CD14-positive monocyte (primary cell): Measurements from ENCODE around the gene PPP1R13L. TPM values are rescaled to one million over a fixed set of nuclear protein-coding genes. Genes with fewer than 3 reads are reported as not detected.

Source experiments
- DNase-seq, 3 donors: peaks; one replicate each; pipeline ENCODE4 v3.0.0-alpha.2; 2011 to 2022
- H2AFZ ChIP-seq: 2 replicates; pipeline ENCODE4 v1.6.0; 2012; ENCODE audit warnings: mild to moderate bottlenecking, low read depth, low read length, inconsistent platforms; ENCODE audit not compliant: insufficient read depth, poor library complexity, severe bottlenecking
- H3K27ac ChIP-seq, 2 donors: 1 replicate in 1 of 2; 2 replicates in 1 of 2; pipeline ENCODE4 v1.5.1; 2012 to 2013; ENCODE audit warnings: low read length in 2 of 2, control low read depth in 1 of 2, inconsistent platforms in 1 of 2, low read depth in 1 of 2, mild to moderate bottlenecking in 1 of 2
- H3K27me3 ChIP-seq, 2 donors: one replicate each; pipeline versions ENCODE4 v1.6.0 to v1.6.1; 2011 to 2013; ENCODE audit warnings: low read length in 2 of 2; ENCODE audit not compliant: control insufficient read depth in 2 of 2, insufficient read depth in 2 of 2
- H3K36me3 ChIP-seq, 2 donors: replicated peaks in 1 of 2; 1 replicate in 1 of 2; 2 replicates in 1 of 2; pipeline versions ENCODE4 v1.5.1 to v1.6.1; 2012 to 2013; ENCODE audit warnings: low read length in 2 of 2, control low read depth in 1 of 2, inconsistent platforms in 1 of 2, mild to moderate bottlenecking in 1 of 2; ENCODE audit not compliant: insufficient read depth in 2 of 2, control insufficient read depth in 1 of 2
- H3K4me1 ChIP-seq, 2 donors: 1 replicate in 1 of 2; 2 replicates in 1 of 2; pipeline versions ENCODE4 v1.5.1 to v1.6.1; 2012 to 2013; ENCODE audit warnings: low read length in 2 of 2, control low read depth in 1 of 2, inconsistent platforms in 1 of 2, mild to moderate bottlenecking in 1 of 2, moderate library complexity in 1 of 2; ENCODE audit not compliant: insufficient read depth in 2 of 2, control insufficient read depth in 1 of 2
- H3K4me2 ChIP-seq: replicated peaks from 2 replicates; pipeline ENCODE3; 2012; ENCODE audit warnings: low read length, moderate library complexity, mild to moderate bottlenecking; ENCODE audit not compliant: poor library complexity, severe bottlenecking; ENCODE audit errors: extremely low read depth
- H3K4me3 ChIP-seq, 3 experiments: fragments of 200-600 bp in 1 of 3; sonication (generic) in 1 of 3; replicated peaks in 1 of 3; 1 replicate in 2 of 3; 2 replicates in 1 of 3; pipeline ENCODE4 v1.5.1; 2011 to 2013; ENCODE audit warnings: low read length in 3 of 3, mild to moderate bottlenecking in 3 of 3, control low read depth in 2 of 3, low read depth in 2 of 3, inconsistent platforms in 1 of 3, moderate library complexity in 1 of 3
- H3K79me2 ChIP-seq: 2 replicates; pipeline ENCODE4 v1.6.0; 2012; ENCODE audit warnings: mild to moderate bottlenecking, control low read depth, inconsistent platforms, low read length, moderate library complexity; ENCODE audit not compliant: insufficient read depth
- H3K9ac ChIP-seq: 2 replicates; pipeline ENCODE4 v1.6.0; 2017; ENCODE audit warnings: low read length, mild to moderate bottlenecking; ENCODE audit not compliant: insufficient read depth, poor library complexity, severe bottlenecking
- H3K9me3 ChIP-seq, 2 donors: replicated peaks in 1 of 2; 1 replicate in 1 of 2; 2 replicates in 1 of 2; pipeline versions ENCODE4 v1.5.1 to v1.6.1; 2012 to 2013; ENCODE audit warnings: low read length in 2 of 2, control low read depth in 1 of 2; ENCODE audit not compliant: control insufficient read depth in 1 of 2, insufficient read depth in 1 of 2
- H4K20me1 ChIP-seq: 2 replicates; pipeline ENCODE4 v1.6.0; 2012; ENCODE audit warnings: mild to moderate bottlenecking, low read length, control low read depth, moderate library complexity; ENCODE audit not compliant: insufficient read depth
- H3K27ac Mint-ChIP-seq, 7 donors: one replicate each; pipeline ENCODE4 v1.8.0; 2020; ENCODE audit warnings: mild to moderate bottlenecking in 7 of 7, mixed read lengths in 7 of 7, moderate library complexity in 6 of 7, inconsistent platforms in 2 of 7
- H3K27me3 Mint-ChIP-seq, 3 donors: one replicate each; pipeline ENCODE4 v1.8.0; 2021 to 2022; ENCODE audit warnings: low read depth in 3 of 3, mild to moderate bottlenecking in 3 of 3, mixed read lengths in 3 of 3, moderate library complexity in 3 of 3, inconsistent platforms in 1 of 3
- H3K36me3 Mint-ChIP-seq, 2 donors: one replicate each; pipeline ENCODE4 v1.8.0; 2020; ENCODE audit warnings: mixed read lengths in 2 of 2, inconsistent platforms in 1 of 2, mild to moderate bottlenecking in 1 of 2
- H3K4me1 Mint-ChIP-seq: one replicate; pipeline ENCODE4 v1.8.0; 2020; ENCODE audit warnings: mild to moderate bottlenecking, mixed read lengths
- H3K4me3 Mint-ChIP-seq, 2 donors: one replicate each; pipeline ENCODE4 v1.8.0; 2020; ENCODE audit warnings: mild to moderate bottlenecking in 2 of 2, mixed read lengths in 2 of 2, moderate library complexity in 1 of 2
- H3K9me3 Mint-ChIP-seq, 7 donors: one replicate each; pipeline ENCODE4 v1.8.0; 2020 to 2022; ENCODE audit warnings: mixed read lengths in 7 of 7, mild to moderate bottlenecking in 6 of 7, moderate library complexity in 6 of 7, inconsistent platforms in 2 of 7
- WGBS: methylation state at CpG from one replicate; pipeline ENCODE4 v1.1.5; 2013; ENCODE audit warnings: missing lambda C conversion rate; ENCODE audit not compliant: insufficient coverage; 5-methylcytosine and 5-hydroxymethylcytosine counted together
- intact Hi-C, 2 donors: fragments of 100-400 bp; cut with micrococcal nuclease; formaldehyde crosslinking; loops; one replicate each; pipeline versions ENCODE4 v1.15.0 to v1.15.1; 2023
- polyA plus RNA-seq, 3 donors: library from polyadenylated mRNA; depleted of rRNA in 1 of 3; unstranded in 2 of 3; stranded (reverse) in 1 of 3; fragments of 300-500 nt in 2 of 3; fragments of >200 nt in 1 of 3; fragmentation: Illumina TruSeq in 2 of 3; gene quantifications; 1 replicate in 2 of 3; 2 replicates in 1 of 3; pipeline ENCODE4 v1.2.3, GENCODE V29; 2012 to 2021
- TF ChIP-seq, protein P1 (sequence below): fragments of 200-600 bp; IDR thresholded peaks from one replicate; pipeline ENCODE4 v1.8.0; 2022; ENCODE audit warnings: antibody characterized with exemption, mild to moderate bottlenecking

PPP1R13L gene
- polyA plus RNA-seq, 3 donors, result 0.18 to 1.8 (median 0.45) TPM

GRCh38 chr19:45368737-45369340 lies 36.0 kb downstream of the PPP1R13L start:
- H3K27me3 ChIP-seq, result no peaks in the 10 kb centered on the region
- peaks cover 0 to 2% (median 2%) of the 10 kb centered on the region in 3 donors for H3K27me3 Mint-ChIP-seq
- intact Hi-C loops, result no loop called here
- H3K9me3 ChIP-seq, result no peaks in the 10 kb centered on the region
- no peak overlapping the region for H3K9ac ChIP-seq
- DNase-seq, result no peak
- peaks cover 4 to 5% of the 10 kb centered on the region in 2 donors for H3K36me3 ChIP-seq
- peaks cover 13% of the 10 kb centered on the region for H3K4me1 Mint-ChIP-seq
- no peaks in the 10 kb centered on the region for H4K20me1 ChIP-seq
- H3K4me2 ChIP-seq, result no peak overlapping the region
- no peak overlapping the region for H2AFZ ChIP-seq
- WGBS, result 98% methylated on average over 5 of the region's 11 CpGs
- H3K36me3 Mint-ChIP-seq, result peaks cover 6 to 21% of the 10 kb centered on the region in 2 donors
- H3K4me3 Mint-ChIP-seq, result no peak overlapping the region
- no peak overlapping the region for H3K4me3 ChIP-seq
- no peaks in the 10 kb centered on the region for H3K79me2 ChIP-seq
- H3K27ac Mint-ChIP-seq, result peak overlapping the region in 2 of 7 donors; percentile 14 to 26
- peaks cover 0 to 2% (median 0%) of the 10 kb centered on the region in 7 donors for H3K9me3 Mint-ChIP-seq
- TF ChIP-seq, protein P1, sequence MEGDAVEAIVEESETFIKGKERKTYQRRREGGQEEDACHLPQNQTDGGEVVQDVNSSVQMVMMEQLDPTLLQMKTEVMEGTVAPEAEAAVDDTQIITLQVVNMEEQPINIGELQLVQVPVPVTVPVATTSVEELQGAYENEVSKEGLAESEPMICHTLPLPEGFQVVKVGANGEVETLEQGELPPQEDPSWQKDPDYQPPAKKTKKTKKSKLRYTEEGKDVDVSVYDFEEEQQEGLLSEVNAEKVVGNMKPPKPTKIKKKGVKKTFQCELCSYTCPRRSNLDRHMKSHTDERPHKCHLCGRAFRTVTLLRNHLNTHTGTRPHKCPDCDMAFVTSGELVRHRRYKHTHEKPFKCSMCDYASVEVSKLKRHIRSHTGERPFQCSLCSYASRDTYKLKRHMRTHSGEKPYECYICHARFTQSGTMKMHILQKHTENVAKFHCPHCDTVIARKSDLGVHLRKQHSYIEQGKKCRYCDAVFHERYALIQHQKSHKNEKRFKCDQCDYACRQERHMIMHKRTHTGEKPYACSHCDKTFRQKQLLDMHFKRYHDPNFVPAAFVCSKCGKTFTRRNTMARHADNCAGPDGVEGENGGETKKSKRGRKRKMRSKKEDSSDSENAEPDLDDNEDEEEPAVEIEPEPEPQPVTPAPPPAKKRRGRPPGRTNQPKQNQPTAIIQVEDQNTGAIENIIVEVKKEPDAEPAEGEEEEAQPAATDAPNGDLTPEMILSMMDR, result no peak
- H3K4me1 ChIP-seq, result peaks cover 7 to 11% of the 10 kb centered on the region in 2 donors
- no peak overlapping the region for H3K27ac ChIP-seq

DNA sequence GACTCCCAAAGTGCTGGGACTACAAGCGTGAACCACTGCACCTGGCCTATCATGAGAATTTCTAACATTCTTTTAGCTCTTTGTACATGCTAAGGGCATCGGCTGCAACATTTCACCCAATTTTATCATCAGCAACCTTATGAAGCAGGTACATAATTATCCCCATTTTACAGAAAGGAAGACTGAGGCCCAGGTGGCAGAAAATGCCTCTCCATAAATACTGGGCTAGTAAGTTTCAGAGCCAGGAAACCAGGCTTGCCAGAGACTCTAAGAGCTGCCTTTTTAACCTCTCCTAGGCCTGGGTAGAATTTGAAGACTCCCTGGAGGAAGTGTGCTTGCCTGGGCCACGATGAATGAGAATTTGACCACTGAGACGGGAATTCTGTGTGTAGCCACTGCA lies 36.7 kb downstream of the PPP1R13L start:
- Mint-ChIP-seq H3K4me3 (no peak overlapping the region), H3K9me3 (peaks cover 0 to 2% (median 0%) of the 10 kb centered on the region in 7 donors), H3K27me3 (peaks cover 0 to under 1% (median 0%) of the 10 kb centered on the region in 3 donors), H3K36me3 (peaks cover 9 to 26% of the 10 kb centered on the region in 2 donors), H3K27ac (peak overlapping the region in 1 of 7 donors; percentile 35), H3K4me1 (peaks cover 13% of the 10 kb centered on the region)
- no peak overlapping the region for H2AFZ ChIP-seq
- H3K79me2 ChIP-seq, result no peaks in the 10 kb centered on the region
- WGBS, result 100% methylated on average over 4 of the region's 4 CpGs
- peaks cover 8 to 12% of the 10 kb centered on the region in 2 donors for H3K36me3 ChIP-seq
- DNase-seq, result no peak
- H3K27me3 ChIP-seq, result no peaks in the 10 kb centered on the region
- H4K20me1 ChIP-seq, result no peaks in the 10 kb centered on the region
- no peak overlapping the region for H3K27ac ChIP-seq
- intact Hi-C loops, result no loop called here
- TF ChIP-seq, protein P1, result no peak
- H3K4me2 ChIP-seq, result no peak overlapping the region
- no peak overlapping the region for H3K4me3 ChIP-seq
- H3K9ac ChIP-seq, result no peak overlapping the region
- peaks cover 7 to 11% of the 10 kb centered on the region in 2 donors for H3K4me1 ChIP-seq
- H3K9me3 ChIP-seq, result no peaks in the 10 kb centered on the region
